Measurements from ENCODE around the gene UNC5A. TPM values are rescaled to one million over a fixed set of nuclear protein-coding genes. Genes with fewer than 3 reads are reported as not detected.

Gene UNC5A
- total and polyA plus RNA-seq, 2 of the 8 experiments (the other 6 are each of a cell fraction or from before 2014, with no cell fraction given), result 4.0 to 7.6 TPM

- no peak for TF ChIP-seq ATF2 (IDR thresholded peaks at IDR 0.05; ENCODE audit: low read length)
- TF ChIP-seq CTCF (IDR thresholded peaks at IDR 0.05; ENCODE audit: control extremely low read depth in 1 of 3, insufficient read depth in 1 of 3, low read depth in 1 of 3, low read length in 3 of 3), result peak in 2 of 3 experiments; percentile 45 to 50; a peak in 2 of 4 replicates
- peak; percentile 18; the same call in 1 of the 2 replicates for TF ChIP-seq EGR1 (IDR thresholded peaks at IDR 0.05; ENCODE audit: borderline replicate concordance, low read depth, low read length)
- no peak for TF ChIP-seq MAFK (IDR thresholded peaks at IDR 0.05; ENCODE audit: low read depth, low read length)
- TF ChIP-seq USF2 (IDR thresholded peaks at IDR 0.05; ENCODE audit: low read length), result no peak
- no peak for TF ChIP-seq POU5F1 (IDR thresholded peaks at IDR 0.05; ENCODE audit: low read depth, low read length)
Observed at GRCh38 chr5:176887252-176887849, 77.0 kb downstream of the UNC5A start (continued).

All from H1 (cell line).